Cardiac septum (tissue), 1 donor: Measurements from ENCODE around the gene ARL3. TPM values are rescaled to one million over a fixed set of nuclear protein-coding genes. Genes with fewer than 3 reads are reported as not detected.

Experiments used
- DNase-seq: peaks from one replicate; pipeline ENCODE4 v3.0.0-alpha.2; 2020; ENCODE audit warnings: low spot score
- intact Hi-C: fragments of 100-400 bp; cut with DNase I; formaldehyde crosslinking; loops from one replicate; pipeline ENCODE4 v1.14.0; 2022
- total RNA-seq: library from RNA; stranded (reverse); fragmentation: NEBNext Ultra II Directional; extraction: Animal tissue kit (Norgen Biotek cat#: 25700); gene quantifications from one replicate; pipeline ENCODE4 v1.2.1, GENCODE V29; 2021
- donor health status: DM: no; HTN: no; CAD: no.

ARL3 gene
- total RNA-seq, 1 donor from 2014 or later, result 13.1 TPM

DNA sequence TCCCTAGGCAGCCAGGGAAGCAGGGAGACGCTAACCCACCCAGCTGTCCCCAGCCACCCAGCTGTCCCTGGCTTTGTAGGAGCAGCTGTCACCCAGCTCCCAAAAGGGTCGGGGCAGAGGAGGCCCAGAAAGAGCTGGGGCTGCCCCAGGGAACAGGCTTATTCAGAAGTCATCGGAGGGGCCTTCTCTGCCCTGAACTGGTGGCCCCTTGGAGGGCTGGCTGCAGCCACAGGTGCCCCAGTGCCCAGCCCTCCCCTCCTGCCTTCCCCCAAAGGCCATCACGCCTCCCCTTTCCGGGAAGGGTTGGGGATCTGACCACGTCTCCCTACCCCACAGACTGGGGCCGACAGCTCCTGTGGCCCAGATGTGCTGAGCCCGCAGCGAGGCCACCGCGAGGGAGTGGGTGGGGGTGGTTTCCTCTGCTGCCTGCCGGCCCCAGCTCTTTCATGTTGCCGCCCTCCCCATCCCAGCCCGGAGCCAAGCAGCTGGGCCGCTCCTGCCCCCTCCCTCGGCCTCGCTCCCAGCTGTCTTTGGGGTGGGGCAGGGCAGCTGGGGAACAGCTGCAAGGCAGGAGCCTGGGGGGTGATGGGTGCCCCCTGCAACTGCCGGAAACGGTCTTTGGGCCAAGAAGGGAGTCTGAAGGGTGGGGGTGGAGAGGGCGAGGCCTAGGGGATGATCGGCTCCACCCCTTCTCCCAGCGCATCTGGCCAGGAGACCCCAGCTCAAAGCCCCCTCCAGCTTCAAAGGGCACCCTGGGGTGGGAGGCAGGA lies 53.1 kb downstream of the ARL3 start:
- intact Hi-C loops, result no loop called here
- no peak for DNase-seq

DNA sequence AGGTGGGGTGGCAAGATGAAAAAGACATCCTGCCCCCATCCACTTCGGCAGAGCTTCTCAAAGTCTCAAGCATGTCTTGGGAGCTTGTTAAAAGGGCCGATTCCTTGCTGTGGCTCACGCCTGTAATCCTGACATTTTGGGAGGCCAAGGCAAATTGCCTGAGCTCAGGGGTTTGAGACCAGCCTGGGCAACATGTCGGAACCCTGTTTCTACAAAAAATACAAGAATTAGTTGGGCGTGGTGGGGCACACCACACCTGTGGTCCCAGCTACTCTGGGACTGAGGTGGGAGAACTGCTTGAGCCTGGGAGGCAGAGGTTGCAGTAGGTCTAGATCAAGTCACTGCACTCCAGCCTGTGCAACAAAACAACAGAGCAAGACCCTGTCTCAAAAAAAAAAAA lies 55.4 kb downstream of the ARL3 start:
- peak; percentile 62 for DNase-seq
- intact Hi-C loops, result no loop called here

DNA sequence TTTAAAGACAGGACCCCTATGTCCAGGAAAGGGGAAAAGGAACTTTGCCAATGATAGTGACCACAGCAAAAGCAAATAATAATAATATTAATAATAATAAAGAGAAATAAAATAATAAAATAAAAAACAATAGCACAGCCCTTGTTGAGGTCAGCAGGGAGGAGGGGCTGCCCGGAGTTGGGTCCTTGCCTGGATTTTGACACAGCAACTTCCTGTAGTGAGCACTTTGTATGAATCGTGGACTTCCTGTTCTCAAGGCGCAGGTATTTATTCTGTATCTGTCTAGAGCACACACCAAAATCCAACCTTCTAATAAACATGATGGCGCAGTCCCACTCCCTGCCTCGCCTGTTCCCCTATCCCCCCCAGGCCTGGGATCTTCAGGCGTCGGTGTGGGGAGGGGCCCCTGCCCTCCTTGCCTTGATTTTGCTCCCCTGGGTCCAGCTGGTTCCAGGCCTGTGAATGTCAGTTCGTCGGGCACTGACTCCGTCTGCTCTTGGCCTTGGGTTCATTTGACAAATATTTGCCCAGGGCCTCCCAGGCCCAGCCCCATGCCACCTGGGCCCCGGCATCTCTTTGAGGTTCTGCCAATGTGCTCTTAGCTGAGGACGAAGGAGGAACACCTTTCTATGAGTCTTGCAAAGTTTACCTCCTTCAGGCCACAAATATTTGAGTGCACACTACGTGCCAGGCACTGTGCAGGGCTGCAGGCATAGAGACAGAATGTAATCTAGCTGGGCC lies 56.0 kb downstream of the ARL3 start:
- intact Hi-C loops, result no loop called here
- DNase-seq, result peak; percentile 35

GRCh38 chr10:102657451-102657850 lies 56.7 kb downstream of the ARL3 start:
- intact Hi-C loops, result no loop called here
- DNase-seq, result no peak

DNA sequence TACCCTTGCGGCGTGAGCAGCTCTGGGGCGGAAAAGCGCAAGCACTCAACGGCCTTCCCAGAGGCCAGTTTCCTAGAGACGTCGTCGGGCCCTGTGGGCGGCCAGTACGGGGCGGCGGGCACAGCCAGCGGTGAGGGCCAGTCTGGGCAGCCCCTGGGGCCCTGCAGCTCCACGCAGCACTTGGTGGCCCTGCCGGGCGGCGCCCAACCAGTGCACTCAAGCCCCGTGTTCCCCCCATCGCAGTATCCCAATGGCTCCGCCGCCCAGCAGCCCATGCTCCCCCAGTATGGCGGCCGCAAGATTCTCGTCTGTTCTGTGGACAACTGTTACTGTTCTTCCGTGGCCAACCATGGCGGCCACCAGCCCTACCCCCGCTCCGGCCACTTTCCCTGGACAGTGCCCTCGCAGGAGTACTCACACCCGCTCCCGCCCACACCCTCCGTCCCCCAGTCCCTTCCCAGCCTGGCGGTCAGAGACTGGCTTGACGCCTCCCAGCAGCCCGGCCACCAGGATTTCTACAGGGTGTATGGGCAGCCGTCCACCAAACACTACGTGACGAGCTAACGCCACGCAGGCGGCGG lies 57.3 kb downstream of the ARL3 start:
- DNase-seq, result no peak
- intact Hi-C loops, result no loop called here

DNA sequence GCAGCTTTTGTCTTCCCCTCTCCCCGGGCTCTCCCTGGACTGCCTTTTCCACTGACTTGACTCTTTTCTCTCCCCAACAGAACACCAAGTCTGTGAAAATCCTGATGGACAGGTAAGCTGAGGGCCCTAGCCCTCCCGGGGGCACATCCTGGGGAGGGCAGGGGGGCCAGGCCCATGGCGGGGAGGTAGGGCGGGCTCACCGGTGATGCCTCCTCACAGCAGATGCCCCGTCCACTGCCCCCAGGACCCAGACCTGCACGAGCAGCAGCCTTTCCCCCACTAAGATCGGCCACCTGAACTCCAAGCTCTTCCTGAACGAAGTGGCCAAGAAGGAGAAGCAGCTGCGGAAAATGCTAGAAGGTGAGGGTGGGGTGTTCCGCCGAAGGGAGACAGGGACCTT lies 58.2 kb downstream of the ARL3 start:
- intact Hi-C loops, result no loop called here
- no peak for DNase-seq

DNA sequence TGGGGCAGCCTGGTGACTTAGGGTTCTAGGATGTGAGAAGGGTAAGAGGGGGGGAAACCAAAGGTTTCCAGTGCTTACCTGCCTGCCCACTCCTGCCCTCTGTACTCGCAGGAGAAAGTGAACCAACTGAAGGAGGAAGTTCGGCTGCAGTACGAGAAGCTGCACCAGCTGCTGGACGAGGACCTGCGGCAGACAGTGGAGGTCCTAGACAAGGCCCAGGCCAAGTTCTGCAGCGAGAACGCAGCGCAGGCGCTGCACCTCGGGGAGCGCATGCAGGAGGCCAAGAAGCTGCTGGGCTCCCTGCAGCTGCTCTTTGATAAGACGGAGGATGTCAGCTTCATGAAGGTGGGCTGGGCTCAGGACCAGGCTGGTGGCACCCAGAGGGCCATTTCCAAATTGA lies 59.2 kb downstream of the ARL3 start:
- intact Hi-C loops, result no loop called here
- no peak for DNase-seq

- intact Hi-C loops, result no loop called here
- no peak for DNase-seq
These were observed 59.6 kb downstream of the ARL3 start for GRCh38 chr10:102654566-102654965.

- DNase-seq, result no peak
- intact Hi-C loops, result no loop called here
These were observed 61.1 kb downstream of the ARL3 start for GRCh38 chr10:102653060-102653459.

DNA sequence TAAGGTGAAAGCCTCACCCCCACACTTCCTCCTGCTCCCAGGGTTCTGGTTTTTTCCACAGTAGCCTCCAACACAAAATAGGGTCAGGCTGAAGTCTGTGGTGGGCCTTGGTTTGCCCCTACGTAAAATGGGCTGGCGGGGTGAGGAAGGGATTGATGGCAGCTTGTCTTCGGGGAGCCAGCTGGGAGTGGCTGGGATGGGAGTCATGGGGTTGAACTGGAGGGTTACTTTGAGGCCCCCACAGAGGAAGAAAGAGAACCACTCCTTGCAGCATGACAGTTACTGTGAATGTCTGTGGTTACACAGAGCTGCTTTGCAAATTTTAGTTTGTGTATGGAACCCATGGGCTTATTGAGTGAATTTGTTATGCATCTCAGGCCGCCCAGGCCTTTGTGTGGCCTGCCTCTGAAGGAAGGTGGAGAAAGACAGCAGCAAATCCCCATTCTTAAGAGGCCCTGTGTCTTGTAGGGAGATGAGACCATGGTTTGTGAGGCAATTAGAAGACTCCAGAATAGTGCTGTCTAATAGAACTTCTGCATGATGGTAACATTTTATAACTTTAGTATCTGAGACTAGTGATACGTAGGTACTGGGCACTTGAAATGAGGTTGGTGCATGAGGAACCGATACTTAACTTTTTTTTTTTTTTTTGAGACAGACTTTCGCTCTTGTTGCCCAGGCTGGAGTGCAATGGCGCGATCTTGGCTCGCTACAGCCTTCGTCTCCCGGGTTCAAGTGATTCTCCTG lies 61.9 kb downstream of the ARL3 start:
- intact Hi-C loops, result no loop called here

GRCh38 chr10:102651455-102652169 lies 62.6 kb downstream of the ARL3 start:
- intact Hi-C loops, result no loop called here
- DNase-seq, result peak; percentile 69

More for the DNA sequence above, 61.9 kb downstream of the ARL3 start:
- DNase-seq, result no peak

DNA sequence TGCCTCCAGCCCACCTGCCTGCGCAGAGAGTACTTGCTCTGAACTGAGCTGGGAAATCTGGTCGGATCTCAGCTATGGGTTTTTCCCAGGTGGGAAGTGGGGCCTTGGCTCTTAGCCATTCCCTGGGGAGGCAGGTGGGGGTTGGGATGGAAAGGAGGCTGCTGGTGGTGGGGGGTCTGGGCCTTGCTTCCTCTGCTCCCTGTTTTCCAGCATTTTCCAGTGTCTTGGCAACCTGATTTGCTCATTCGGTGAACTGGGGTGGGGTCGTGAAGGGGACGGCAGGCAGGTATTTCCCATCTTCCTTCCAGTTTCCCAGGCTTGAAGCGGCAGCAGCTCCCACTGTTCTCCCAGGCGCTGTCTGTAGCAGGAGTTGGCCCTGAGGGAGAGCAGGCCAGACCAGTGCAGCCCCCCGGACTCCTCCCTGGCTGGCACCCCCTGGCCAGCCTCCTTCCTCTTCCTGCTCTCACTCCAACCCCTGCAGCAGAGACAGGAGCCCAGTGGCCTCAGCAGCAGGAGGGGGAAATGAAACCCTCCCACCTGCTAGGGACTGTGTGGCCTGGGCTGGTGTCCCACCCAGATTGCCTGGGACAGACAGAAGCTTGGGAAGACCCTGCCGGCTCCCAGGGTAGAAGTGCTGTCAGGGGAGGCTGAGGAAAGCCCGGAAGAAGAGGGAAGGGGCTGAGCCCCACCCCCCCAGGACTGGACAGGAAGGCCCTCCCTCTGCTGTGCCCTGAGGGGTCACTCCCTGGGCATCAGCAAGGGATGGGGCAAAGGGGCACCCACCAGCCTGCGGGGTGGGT lies 63.3 kb downstream of the ARL3 start:
- intact Hi-C loops, result no loop called here
- DNase-seq, result no peak

- intact Hi-C loops, result loop anchor here (2.0 to 5.0 kb wide), 2 partner anchors 19 to 62 kb away; partner anchors contain the start of genes ARL3 and SFXN2
- no peak for DNase-seq
These were observed 64.2 kb downstream of the ARL3 start for GRCh38 chr10:102649797-102650654.

- peak; percentile 75 for DNase-seq
- intact Hi-C loops, result loop anchor here (2.0 to 5.0 kb wide), 2 partner anchors 20 to 63 kb away; partner anchors contain the start of genes ARL3 and SFXN2
These were observed 65.1 kb downstream of the ARL3 start for GRCh38 chr10:102648889-102649796.

GRCh38 chr10:102648269-102648888 lies 65.8 kb downstream of the ARL3 start:
- intact Hi-C loops, result loop anchor here (2.0 to 5.0 kb wide), 2 partner anchors 20 to 64 kb away; partner anchors contain the start of genes ARL3 and SFXN2
- no peak for DNase-seq
